WTC11 (cell line): ENCODE data around the gene CFAP221. TPM values are rescaled to one million over a fixed set of nuclear protein-coding genes. Genes with fewer than 3 reads are reported as not detected.

Source experiments
- ATAC-seq: fragments of 200-7000 bp; cut with Tn5 transposase; 2 replicates; pipeline ENCODE4 v1.10.0; 2021; ENCODE audit warnings: mild to moderate bottlenecking, moderate library complexity
- CTCF ChIA-PET: fragments of 300-600 bp; sonication (Branson Sonifier 250); formaldehyde crosslinking; loops from one replicate; lab custom pipeline; 2021; ENCODE audit warnings: antibody characterized with exemption; lab: Charles Lee
- POLR2A ChIA-PET: fragments of 350-600 bp; sonication (Branson Sonifier 250); formaldehyde crosslinking; loops from one replicate; lab custom pipeline; 2021; ENCODE audit warnings: antibody characterized with exemption; lab: Charles Lee
- DNase-seq: peaks from one replicate; pipeline ENCODE4 v3.0.0; 2021; ENCODE audit warnings: low spot score
- H3K27ac Mint-ChIP-seq: 2 replicates; pipeline ENCODE4 v1.8.0; 2021; ENCODE audit warnings: mixed read lengths
- H3K27me3 Mint-ChIP-seq: 2 replicates; pipeline ENCODE4 v1.8.0; 2021; ENCODE audit warnings: low read depth, mild to moderate bottlenecking, moderate library complexity, mixed read lengths
- H3K36me3 Mint-ChIP-seq: 2 replicates; pipeline ENCODE4 v1.8.0; 2021; ENCODE audit warnings: mixed read lengths
- H3K4me1 Mint-ChIP-seq: 2 replicates; pipeline ENCODE4 v1.8.0; 2022; ENCODE audit warnings: mixed read lengths
- H3K4me3 Mint-ChIP-seq: 2 replicates; pipeline ENCODE4 v1.8.0; 2021; ENCODE audit warnings: mild to moderate bottlenecking, moderate library complexity, mixed read lengths
- H3K9me3 Mint-ChIP-seq: 2 replicates; pipeline ENCODE4 v1.8.0; 2021; ENCODE audit warnings: mixed read lengths
- CREB1 ChIP-seq: sonication (generic); formaldehyde crosslinking; IDR thresholded peaks from 2 replicates; pipeline ENCODE4 v1.8.0; 2023; ENCODE audit warnings: mild to moderate bottlenecking, missing genetic modification reagents
- CREM ChIP-seq: sonication (generic); formaldehyde crosslinking; IDR thresholded peaks from 2 replicates; pipeline ENCODE4 v1.8.1; 2022; ENCODE audit warnings: mild to moderate bottlenecking, missing genetic modification reagents, moderate library complexity
- GRHL2 ChIP-seq: fragments of 250-450 bp; sonication (Bioruptor Pico); IDR thresholded peaks from 2 replicates; pipeline ENCODE4 v1.8.0; 2022; ENCODE audit warnings: mild to moderate bottlenecking, moderate library complexity; ENCODE audit not compliant: insufficient replicate concordance, severe bottlenecking
- GTF2I ChIP-seq: fragments of 250-450 bp; sonication (Bioruptor Pico); conservative IDR thresholded peaks from 2 replicates; pipeline ENCODE4 v1.4.0; 2021; ENCODE audit warnings: mild to moderate bottlenecking
- JAZF1 ChIP-seq: fragments of 250-450 bp; sonication (Bioruptor Pico); IDR thresholded peaks from 2 replicates; pipeline ENCODE4 v1.9.0; 2021; ENCODE audit warnings: moderate library complexity, mild to moderate bottlenecking, inconsistent platforms
- MXD4 ChIP-seq: fragments of 250-450 bp; sonication (Bioruptor Pico); IDR thresholded peaks from 2 replicates; pipeline ENCODE4 v1.8.0; 2021; ENCODE audit warnings: mild to moderate bottlenecking, moderate library complexity, borderline replicate concordance
- RELA ChIP-seq: sonication (generic); formaldehyde crosslinking; IDR thresholded peaks from 2 replicates; pipeline ENCODE4 v1.8.1; 2022; ENCODE audit warnings: missing genetic modification reagents, mild to moderate bottlenecking, borderline replicate concordance
- RORB ChIP-seq: fragments of 250-450 bp; sonication (Bioruptor Pico); IDR thresholded peaks from 2 replicates; pipeline ENCODE4 v1.9.0; 2021; ENCODE audit warnings: mild to moderate bottlenecking
- TCF7 ChIP-seq: sonication (generic); formaldehyde crosslinking; IDR thresholded peaks from 2 replicates; pipeline ENCODE4 v1.8.0; 2022; ENCODE audit warnings: mild to moderate bottlenecking, low read depth, missing genetic modification reagents, moderate library complexity
- TP53 ChIP-seq: sonication (generic); formaldehyde crosslinking; IDR thresholded peaks from 2 replicates; pipeline ENCODE4 v1.8.1; 2023; ENCODE audit warnings: mild to moderate bottlenecking, missing genetic modification reagents
- ZNF232 ChIP-seq: sonication (generic); formaldehyde crosslinking; IDR thresholded peaks from 2 replicates; pipeline ENCODE4 v1.8.0; 2022; ENCODE audit warnings: mild to moderate bottlenecking, missing genetic modification reagents
- total RNA-seq: library from RNA; stranded (reverse); gene quantifications from 3 replicates; pipeline ENCODE4 v1.2.3, GENCODE V29; 2021
- TF ChIP-seq, protein P1 (sequence below): sonication (generic); formaldehyde crosslinking; IDR thresholded peaks from 2 replicates; pipeline ENCODE4 v1.8.1; 2023; ENCODE audit warnings: mild to moderate bottlenecking, moderate library complexity, missing genetic modification reagents
- TF ChIP-seq, protein P2 (sequence below): fragments of 250-450 bp; sonication (Bioruptor Pico); IDR thresholded peaks from 2 replicates; pipeline ENCODE4 v1.8.0; 2021; ENCODE audit warnings: mild to moderate bottlenecking
- TF ChIP-seq, protein P3 (sequence below): sonication (generic); formaldehyde crosslinking; IDR thresholded peaks from 2 replicates; pipeline ENCODE4 v1.8.1; 2022; ENCODE audit warnings: low read depth, missing genetic modification reagents, borderline replicate concordance
- TF ChIP-seq, protein P4 (sequence below): sonication (generic); formaldehyde crosslinking; IDR thresholded peaks from 2 replicates; pipeline ENCODE4 v1.8.0; 2022; ENCODE audit warnings: mild to moderate bottlenecking, missing genetic modification reagents
- TF ChIP-seq, protein P5 (sequence below): sonication (generic); formaldehyde crosslinking; IDR thresholded peaks from 2 replicates; pipeline ENCODE4 v1.8.0; 2022; ENCODE audit warnings: missing genetic modification reagents
- TF ChIP-seq, protein P6 (sequence below): sonication (generic); formaldehyde crosslinking; IDR thresholded peaks from 2 replicates; pipeline ENCODE4 v1.8.1; 2022; ENCODE audit warnings: mild to moderate bottlenecking, missing genetic modification reagents, moderate library complexity, borderline replicate concordance
- TF ChIP-seq, protein P7 (sequence below): sonication (generic); formaldehyde crosslinking; IDR thresholded peaks from 2 replicates; pipeline ENCODE4 v1.8.1; 2023; ENCODE audit warnings: mild to moderate bottlenecking, missing genetic modification reagents, moderate library complexity
- TF ChIP-seq, protein P8 (sequence below): fragments of 250-450 bp; sonication (Bioruptor Pico); IDR thresholded peaks from 2 replicates; pipeline ENCODE4 v1.9.0; 2021; ENCODE audit warnings: mild to moderate bottlenecking

Gene CFAP221
- total RNA-seq, 1 experiment from 2014 or later: 0.35 TPM

DNA sequence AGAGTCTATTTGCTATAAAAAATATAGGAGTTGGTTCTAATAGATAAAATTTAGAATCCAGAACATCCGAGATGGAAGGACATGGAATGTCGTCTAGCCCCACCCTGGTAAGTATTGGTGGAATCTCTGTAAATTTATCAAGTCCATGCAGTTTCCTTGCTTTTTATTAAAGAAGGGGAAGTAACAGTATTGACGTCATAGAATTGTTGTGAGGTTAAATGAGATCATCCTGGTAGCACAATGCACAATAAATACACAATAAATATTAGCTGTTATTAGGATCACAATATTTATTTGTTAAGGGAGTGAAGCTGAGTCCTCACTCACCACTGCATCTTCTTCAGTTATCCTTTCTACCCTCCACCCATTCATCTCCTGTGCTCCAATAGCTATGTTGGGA, 118.0 kb downstream of the CFAP221 start:
- DNase-seq (no peak), ATAC-seq (no peak)
- H3K27ac Mint-ChIP-seq: no peak overlapping the region
- H3K4me3 Mint-ChIP-seq: no peak overlapping the region
- POLR2A ChIA-PET: interaction anchor here (0.7 kb wide), 1 partner anchor 295 kb away, joined by 4 read pairs; the partner anchor contains the start of gene DBI
- no peaks in the 10 kb centered on the region for H3K4me1 Mint-ChIP-seq
- H3K36me3 Mint-ChIP-seq: no peaks in the 10 kb centered on the region
- peaks cover 3% of the 10 kb centered on the region; the same call in 1 of the 2 replicates for H3K27me3 Mint-ChIP-seq
- TF ChIP-seq GRHL2: no peak
- no peak for TF ChIP-seq RORB
- TF ChIP-seq ZNF232: no peak
- no peak for TF ChIP-seq RELA
- no peak for TF ChIP-seq MXD4 (CRISPR knock-in tag)
- TF ChIP-seq TP53 (CRISPR knock-in tag): no peak
- TF ChIP-seq TCF7 (CRISPR knock-in tag): no peak
- TF ChIP-seq, protein P1, sequence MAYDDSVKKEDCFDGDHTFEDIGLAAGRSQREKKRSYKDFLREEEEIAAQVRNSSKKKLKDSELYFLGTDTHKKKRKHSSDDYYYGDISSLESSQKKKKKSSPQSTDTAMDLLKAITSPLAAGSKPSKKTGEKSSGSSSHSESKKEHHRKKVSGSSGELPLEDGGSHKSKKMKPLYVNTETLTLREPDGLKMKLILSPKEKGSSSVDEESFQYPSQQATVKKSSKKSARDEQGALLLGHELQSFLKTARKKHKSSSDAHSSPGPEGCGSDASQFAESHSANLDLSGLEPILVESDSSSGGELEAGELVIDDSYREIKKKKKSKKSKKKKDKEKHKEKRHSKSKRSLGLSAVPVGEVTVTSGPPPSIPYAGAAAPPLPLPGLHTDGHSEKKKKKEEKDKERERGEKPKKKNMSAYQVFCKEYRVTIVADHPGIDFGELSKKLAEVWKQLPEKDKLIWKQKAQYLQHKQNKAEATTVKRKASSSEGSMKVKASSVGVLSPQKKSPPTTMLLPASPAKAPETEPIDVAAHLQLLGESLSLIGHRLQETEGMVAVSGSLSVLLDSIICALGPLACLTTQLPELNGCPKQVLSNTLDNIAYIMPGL: no peak
- TF ChIP-seq, protein P2, sequence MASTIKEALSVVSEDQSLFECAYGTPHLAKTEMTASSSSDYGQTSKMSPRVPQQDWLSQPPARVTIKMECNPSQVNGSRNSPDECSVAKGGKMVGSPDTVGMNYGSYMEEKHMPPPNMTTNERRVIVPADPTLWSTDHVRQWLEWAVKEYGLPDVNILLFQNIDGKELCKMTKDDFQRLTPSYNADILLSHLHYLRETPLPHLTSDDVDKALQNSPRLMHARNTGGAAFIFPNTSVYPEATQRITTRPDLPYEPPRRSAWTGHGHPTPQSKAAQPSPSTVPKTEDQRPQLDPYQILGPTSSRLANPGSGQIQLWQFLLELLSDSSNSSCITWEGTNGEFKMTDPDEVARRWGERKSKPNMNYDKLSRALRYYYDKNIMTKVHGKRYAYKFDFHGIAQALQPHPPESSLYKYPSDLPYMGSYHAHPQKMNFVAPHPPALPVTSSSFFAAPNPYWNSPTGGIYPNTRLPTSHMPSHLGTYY: no peak
- no peak for TF ChIP-seq GTF2I (CRISPR knock-in tag)
- no peak for TF ChIP-seq CREM (CRISPR knock-in tag)
- TF ChIP-seq, all 79 proteins: peak for 0
- CTCF ChIA-PET: interaction anchor here (0.6 kb wide), 1 partner anchor 325 kb away, joined by 3 read pairs; no protein-coding TSS in a partner anchor
- peaks cover 10% of the 10 kb centered on the region for H3K9me3 Mint-ChIP-seq

DNA sequence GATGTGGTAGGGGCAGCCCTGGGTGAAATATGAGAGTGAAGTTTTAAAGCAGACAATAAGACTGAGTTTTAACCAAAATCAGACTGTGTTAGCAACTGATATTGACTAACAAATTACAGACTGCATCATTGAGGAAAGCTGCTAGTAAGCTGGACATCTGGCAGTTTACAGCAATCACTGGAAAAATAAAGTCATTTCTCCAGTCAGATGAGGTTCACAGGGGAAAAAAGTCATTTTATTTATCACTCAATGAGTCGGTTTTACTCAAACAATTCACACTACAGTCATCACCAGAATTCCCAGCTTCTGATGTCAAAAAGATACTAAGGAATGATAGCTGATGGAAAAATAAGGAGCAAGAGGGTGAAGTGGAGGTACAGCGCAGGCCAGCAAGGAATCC, 124.3 kb downstream of the CFAP221 start:
- ChIA-PET CTCF (no interaction called here), POLR2A (no interaction called here)
- Mint-ChIP-seq H3K4me3 (no peak overlapping the region), H3K27ac (no peak overlapping the region), H3K9me3 (peaks cover 6% of the 10 kb centered on the region), H3K36me3 (no peaks in the 10 kb centered on the region), H3K27me3 (peaks cover 5% of the 10 kb centered on the region; the same call in 1 of the 2 replicates), H3K4me1 (peaks cover 23% of the 10 kb centered on the region)
- ATAC-seq (no peak), DNase-seq (no peak)
- TF ChIP-seq, protein P3, sequence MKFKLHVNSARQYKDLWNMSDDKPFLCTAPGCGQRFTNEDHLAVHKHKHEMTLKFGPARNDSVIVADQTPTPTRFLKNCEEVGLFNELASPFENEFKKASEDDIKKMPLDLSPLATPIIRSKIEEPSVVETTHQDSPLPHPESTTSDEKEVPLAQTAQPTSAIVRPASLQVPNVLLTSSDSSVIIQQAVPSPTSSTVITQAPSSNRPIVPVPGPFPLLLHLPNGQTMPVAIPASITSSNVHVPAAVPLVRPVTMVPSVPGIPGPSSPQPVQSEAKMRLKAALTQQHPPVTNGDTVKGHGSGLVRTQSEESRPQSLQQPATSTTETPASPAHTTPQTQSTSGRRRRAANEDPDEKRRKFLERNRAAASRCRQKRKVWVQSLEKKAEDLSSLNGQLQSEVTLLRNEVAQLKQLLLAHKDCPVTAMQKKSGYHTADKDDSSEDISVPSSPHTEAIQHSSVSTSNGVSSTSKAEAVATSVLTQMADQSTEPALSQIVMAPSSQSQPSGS: no peak
- TF ChIP-seq CREB1 (CRISPR knock-in tag) (no peak), JAZF1 (no peak)
- TF ChIP-seq, protein P4, sequence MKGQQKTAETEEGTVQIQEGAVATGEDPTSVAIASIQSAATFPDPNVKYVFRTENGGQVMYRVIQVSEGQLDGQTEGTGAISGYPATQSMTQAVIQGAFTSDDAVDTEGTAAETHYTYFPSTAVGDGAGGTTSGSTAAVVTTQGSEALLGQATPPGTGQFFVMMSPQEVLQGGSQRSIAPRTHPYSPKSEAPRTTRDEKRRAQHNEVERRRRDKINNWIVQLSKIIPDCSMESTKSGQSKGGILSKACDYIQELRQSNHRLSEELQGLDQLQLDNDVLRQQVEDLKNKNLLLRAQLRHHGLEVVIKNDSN (CRISPR knock-in tag): no peak
- TF ChIP-seq, protein P5, sequence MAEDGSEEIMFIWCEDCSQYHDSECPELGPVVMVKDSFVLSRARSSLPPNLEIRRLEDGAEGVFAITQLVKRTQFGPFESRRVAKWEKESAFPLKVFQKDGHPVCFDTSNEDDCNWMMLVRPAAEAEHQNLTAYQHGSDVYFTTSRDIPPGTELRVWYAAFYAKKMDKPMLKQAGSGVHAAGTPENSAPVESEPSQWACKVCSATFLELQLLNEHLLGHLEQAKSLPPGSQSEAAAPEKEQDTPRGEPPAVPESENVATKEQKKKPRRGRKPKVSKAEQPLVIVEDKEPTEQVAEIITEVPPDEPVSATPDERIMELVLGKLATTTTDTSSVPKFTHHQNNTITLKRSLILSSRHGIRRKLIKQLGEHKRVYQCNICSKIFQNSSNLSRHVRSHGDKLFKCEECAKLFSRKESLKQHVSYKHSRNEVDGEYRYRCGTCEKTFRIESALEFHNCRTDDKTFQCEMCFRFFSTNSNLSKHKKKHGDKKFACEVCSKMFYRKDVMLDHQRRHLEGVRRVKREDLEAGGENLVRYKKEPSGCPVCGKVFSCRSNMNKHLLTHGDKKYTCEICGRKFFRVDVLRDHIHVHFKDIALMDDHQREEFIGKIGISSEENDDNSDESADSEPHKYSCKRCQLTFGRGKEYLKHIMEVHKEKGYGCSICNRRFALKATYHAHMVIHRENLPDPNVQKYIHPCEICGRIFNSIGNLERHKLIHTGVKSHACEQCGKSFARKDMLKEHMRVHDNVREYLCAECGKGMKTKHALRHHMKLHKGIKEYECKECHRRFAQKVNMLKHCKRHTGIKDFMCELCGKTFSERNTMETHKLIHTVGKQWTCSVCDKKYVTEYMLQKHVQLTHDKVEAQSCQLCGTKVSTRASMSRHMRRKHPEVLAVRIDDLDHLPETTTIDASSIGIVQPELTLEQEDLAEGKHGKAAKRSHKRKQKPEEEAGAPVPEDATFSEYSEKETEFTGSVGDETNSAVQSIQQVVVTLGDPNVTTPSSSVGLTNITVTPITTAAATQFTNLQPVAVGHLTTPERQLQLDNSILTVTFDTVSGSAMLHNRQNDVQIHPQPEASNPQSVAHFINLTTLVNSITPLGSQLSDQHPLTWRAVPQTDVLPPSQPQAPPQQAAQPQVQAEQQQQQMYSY: peak; percentile 32; the same call in 1 of the 2 replicates
- TF ChIP-seq, protein P6, sequence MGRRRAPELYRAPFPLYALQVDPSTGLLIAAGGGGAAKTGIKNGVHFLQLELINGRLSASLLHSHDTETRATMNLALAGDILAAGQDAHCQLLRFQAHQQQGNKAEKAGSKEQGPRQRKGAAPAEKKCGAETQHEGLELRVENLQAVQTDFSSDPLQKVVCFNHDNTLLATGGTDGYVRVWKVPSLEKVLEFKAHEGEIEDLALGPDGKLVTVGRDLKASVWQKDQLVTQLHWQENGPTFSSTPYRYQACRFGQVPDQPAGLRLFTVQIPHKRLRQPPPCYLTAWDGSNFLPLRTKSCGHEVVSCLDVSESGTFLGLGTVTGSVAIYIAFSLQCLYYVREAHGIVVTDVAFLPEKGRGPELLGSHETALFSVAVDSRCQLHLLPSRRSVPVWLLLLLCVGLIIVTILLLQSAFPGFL (CRISPR knock-in tag): no peak
- TF ChIP-seq, protein P7, sequence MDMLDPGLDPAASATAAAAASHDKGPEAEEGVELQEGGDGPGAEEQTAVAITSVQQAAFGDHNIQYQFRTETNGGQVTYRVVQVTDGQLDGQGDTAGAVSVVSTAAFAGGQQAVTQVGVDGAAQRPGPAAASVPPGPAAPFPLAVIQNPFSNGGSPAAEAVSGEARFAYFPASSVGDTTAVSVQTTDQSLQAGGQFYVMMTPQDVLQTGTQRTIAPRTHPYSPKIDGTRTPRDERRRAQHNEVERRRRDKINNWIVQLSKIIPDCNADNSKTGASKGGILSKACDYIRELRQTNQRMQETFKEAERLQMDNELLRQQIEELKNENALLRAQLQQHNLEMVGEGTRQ (CRISPR knock-in tag): no peak
- TF ChIP-seq, protein P8, sequence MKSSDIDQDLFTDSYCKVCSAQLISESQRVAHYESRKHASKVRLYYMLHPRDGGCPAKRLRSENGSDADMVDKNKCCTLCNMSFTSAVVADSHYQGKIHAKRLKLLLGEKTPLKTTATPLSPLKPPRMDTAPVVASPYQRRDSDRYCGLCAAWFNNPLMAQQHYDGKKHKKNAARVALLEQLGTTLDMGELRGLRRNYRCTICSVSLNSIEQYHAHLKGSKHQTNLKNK: no peak
- TF ChIP-seq, all 79 proteins: peak for 1
